ENCODE data around the gene SPC24.
"Not testable (repeated sequence)": the region's sequence is repeated elsewhere in the genome, so short reads cannot be mapped to it uniquely, and the experiment has no call there.

SPC24 gene

DNA sequence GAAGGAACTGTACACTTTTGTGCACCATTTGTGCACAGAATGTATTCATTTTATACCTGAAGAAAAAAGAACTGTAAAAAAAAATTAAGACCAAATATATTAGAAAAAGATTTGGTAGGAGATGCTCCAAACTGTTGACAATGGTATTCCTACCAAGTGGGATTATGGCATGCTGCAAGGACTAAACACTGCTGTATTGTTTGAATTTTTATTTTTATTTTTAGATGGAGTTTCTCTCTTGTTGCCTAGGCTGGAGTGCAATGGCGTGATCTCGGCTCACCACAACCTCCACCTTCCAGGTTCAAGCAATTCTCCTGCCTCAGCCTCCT, 4.8 kb upstream of the SPC24 start:
- not testable (repeated sequence) for DNase-seq

DNA sequence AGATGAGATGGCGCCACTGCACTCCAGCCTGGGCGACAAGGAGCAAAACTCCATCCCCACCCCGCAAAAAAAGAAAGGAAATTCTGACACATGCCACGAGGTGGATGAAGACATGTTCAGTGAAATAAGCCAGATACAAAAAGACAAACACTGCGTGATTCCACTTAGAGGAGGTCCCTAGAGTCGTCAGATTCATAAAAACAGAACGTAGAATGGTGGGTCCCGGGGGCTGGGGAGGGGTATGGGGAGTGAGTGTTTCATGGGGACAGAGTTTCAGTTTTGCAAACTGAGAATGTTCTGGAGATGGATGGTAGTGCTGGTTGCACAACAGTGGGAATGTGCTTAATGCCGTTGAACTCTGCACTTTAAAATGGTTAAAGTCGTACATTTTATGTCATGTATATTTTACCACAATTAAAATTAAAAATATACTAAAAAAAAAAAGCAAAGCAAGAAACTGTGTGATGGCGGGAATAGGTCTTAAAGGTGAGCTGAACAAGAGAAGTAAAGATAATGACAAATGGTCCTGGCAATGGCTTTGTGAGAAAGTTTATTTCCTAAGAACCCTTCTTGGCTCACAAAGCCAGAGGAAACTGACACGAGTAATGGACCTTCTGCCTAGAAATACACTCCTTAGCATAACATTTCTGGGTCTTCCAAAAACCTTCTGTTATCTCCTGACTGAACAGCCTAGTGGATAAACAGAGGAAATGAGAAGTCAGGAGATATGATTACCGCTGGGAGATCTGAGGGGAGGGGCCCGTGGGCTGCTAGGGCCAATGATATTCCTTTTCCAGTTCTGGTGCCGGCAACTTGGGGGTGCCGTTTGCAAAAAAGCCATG, 4.2 kb upstream of the SPC24 start:
- no peak for DNase-seq

- DNase-seq: no peak
These were observed 917 bp downstream of the SPC24 start for GRCh38 chr19:11154683-11155047.

DNA sequence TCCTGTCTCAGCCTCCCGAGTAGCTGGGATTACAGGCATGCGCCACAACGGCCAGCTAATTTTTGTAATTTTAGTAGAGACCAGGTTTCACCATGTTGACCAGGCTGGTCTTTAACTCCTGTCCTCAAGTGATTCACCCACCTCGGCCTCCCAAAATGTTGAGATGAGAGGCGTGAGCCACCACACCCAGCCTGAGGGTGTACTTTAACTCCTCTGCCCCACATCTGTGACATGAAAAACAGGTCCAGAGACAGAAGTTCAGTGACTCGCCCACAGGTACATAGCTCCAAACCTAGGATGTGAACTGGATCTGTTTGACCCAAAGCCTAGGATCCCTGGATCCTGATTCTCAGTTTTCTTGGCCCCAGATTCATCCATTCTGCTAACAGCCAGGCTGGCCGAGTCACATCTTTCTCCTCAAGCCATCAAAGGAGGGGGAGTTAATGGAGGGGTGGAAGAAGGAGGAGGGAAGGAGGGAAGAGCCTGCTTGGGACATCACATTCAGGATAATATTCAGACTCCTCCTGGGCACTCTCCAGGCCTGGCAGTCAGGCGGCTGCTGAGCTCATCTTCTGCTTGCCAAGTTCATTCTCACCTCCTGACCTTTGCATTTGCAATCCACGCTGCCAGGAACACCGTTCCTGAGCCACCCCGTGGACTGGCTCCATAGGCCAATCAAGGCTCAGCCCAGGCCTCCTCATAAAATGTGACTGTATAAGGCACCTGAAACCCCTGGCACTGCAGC, 3.1 kb downstream of the SPC24 start:
- no peak for DNase-seq

GRCh38 chr19:11151181-11151580, 4.4 kb downstream of the SPC24 start:
- DNase-seq: no peak

GRCh38 chr19:11148001-11148400, 7.6 kb downstream of the SPC24 start:
- no peak for DNase-seq

GRCh38 chr19:11145536-11145924, 10.1 kb downstream of the SPC24 start:
- DNase-seq: no peak

DNA sequence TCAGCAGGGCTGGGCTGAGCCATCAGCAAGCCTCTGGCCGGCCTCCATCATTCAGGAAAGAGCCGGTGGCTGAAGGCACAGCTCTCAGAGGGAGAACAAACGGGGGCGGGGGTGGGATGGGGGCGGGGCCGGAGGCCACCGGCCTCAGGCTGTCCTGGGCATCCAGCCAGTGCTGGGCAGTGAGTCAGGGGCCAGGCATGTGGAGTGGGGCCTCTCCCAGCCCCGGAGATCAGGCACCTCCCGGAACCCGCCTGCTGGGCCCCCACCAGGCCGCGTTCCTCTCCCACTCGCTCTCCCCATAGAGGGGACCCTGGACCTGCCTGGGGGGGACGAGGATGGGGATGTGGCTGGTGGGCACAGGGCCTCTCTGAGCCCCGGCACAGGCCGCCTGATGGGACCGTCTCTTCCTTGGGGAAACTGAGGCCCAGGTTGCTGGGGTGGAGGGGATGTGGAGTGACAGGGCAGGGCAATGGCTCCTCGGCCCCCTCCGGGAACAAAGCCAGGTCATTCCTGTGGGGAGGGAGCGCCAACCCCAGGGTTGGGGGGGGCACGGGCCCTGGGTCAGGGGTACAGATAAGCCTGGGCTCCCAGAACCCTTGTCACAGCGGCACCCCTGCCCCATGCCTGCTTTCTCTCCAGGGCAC, 12.9 kb downstream of the SPC24 start:
- DNase-seq: no peak

GRCh38 chr19:11141937-11142527, 13.6 kb downstream of the SPC24 start:
- no peak for DNase-seq

GRCh38 chr19:11140896-11141295, 14.7 kb downstream of the SPC24 start:
- no peak for DNase-seq

- DNase-seq: not testable (repeated sequence)
These were observed 15.5 kb downstream of the SPC24 start for GRCh38 chr19:11140023-11140538.

DNA sequence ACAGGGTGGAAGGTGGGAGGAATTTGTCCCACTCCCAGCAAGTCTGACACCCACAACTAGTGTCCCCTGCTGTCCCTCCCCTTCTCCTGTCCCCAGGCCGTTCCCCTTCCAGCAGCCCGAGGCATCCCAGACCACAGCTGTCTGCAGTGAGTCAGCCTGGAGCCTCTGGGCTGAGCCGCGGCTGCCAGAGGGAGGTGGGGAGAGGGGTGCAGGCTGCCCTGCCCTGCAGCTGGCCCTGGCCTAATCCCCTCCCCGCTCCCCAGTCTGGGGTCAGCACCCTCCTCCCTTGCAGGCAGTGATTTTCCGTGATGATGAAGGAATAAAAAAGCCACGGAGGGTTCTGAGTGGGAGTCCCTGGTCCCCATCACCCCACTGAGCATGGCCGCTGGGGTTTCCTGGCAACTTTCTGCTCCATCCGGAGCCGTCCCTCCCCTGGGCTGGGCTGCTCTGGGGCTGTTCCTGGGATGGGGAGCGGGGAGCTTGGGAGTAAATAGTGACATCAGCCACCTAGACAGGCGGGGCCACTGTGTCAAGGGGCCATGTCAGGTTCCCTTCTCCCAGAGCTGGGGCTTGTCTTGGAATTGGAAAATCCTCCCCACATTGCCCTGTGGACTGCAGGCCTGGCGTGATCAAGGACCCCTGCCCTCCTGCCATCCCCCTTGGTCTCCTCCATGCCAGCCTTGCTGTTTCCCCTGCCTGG, 16.8 kb downstream of the SPC24 start:
- DNase-seq: no peak

GRCh38 chr19:11137542-11138384, 17.8 kb downstream of the SPC24 start:
- peak; percentile 51 for DNase-seq

DNA sequence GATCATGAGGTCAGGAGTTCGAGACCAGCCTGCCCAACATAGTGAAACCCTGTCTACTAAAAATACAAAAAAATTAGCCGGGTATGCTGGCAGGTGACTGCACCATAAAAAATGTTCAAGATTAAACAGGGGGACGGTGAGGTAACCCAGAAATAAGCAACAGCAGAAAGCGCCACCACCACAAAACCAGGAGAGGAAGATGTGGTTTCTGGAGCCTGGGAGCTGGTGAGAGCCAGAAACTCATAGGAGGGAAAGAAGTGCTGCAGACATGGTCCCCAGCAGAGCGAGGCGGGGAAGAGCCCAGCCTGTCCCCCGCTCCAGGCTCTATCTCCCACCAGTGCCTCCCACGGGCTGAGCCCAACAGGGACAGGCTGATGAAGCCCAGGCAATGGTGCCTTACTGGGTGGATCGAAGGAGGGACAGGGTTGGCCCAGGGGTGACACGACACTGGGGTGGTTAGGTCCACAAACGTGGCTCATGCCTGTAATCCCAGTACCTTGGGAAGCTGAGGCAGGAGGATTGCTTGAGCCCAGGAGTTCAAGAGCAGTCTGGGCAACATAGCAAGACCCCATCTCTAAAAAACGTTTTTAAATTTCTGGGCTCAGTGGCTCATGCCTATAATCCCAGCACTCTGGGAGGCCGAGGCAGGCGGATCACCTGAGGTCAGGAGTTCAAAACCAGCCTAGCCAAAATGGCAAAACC, 19.0 kb downstream of the SPC24 start:
- no peak for DNase-seq

DNA sequence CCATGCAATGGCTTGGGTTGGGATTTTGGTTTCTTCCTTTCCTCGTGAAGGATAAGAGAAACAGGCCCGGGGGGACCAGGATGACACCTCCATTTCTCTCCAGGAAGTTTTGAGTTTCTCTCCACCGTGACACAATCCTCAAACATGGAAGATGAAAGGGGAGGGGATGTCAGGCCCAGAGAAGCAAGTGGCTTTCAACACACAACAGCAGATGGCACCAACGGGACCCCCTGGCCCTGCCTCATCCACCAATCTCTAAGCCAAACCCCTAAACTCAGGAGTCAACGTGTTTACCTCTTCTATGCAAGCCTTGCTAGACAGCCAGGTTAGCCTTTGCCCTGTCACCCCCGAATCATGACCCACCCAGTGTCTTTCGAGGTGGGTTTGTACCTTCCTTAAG, 24.1 kb downstream of the SPC24 start:
- no peak for DNase-seq

DNA sequence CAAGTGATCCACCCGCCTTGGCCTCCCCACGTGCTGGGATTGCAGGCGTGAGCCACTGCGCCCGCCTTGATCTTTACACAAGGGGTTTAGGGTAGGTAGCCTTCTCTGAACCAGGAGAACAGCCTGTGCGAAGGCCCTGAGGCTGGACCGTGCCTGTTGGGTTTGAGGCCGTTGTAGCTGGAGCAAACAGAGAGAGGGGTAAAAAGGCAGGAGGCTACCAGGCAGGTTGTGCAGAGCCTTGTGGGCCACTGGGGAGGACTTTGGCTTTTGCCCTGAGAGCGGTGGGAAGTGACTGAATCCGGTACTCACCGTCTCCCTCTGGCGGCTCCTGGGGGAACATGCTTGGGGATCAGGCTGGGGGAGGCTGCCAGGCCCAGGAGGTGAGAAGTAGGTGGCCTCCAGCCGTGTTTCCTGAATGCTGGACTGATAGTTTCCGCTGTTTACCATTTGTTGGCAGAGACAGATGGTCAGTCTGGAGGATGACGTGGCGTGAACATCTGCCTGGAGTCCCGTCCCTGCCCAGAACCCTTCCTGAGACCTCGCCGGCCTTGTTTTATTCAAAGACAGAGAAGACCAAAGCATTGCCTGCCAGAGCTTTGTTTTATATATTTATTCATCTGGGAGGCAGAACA, 24.6 kb downstream of the SPC24 start:
- peak; percentile 72 for DNase-seq

DNA sequence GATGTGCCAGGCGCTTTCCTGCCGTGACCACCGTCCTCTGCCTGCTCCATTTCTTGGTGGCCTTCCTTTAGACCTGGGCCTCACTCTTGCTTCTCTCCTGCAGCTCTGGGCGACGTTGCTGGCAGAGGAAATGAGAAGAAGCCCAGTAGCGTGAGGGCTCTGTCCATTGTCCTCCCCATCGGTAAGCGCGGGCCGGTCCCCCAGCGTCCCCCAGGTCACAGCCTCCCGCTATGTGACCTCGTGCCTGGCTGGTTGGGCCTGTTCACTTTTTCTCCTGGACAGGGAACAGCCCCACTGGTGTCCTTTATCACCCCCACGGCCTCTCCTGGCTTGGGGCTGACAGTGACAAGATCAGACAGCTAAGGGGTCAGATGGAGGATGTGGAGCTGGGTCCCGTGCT, 27.7 kb downstream of the SPC24 start:
- DNase-seq: no peak

DNA sequence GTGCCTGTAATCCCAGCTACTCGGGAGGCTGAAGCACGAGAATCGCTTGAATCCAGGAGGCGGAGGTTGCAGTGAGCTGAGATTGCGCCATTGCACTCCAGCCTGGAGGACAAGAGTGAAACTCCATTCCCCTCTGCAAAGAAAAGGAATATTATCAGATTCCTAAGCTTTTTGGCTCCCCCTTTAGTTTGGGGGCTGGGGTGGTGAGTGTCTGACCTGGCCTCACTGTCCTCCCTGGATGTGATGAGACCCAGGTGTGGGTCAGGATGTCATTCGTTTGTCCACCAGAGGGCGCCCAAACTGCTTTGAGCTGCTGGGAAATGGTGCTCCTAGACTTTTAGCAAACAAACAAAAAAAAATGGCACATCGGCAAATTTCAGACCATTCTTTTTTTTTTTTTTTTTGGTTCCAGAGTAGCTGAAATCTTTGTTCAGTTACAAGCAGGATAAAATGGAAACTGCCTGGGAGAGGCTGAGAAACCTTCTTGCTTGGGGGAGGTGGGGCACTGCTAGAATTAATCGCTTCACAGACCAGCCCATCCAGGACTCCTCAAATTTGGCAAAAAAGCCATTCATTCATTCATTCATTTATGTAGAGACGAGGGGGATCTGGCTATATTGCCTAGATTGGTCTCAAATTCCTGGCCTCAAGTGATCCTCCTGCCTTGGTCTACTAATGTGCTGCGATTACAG, 29.4 kb downstream of the SPC24 start:
- peak; percentile 71 for DNase-seq

GRCh38 chr19:11124157-11124556, 31.4 kb downstream of the SPC24 start:
- not testable (repeated sequence) for DNase-seq

DNA sequence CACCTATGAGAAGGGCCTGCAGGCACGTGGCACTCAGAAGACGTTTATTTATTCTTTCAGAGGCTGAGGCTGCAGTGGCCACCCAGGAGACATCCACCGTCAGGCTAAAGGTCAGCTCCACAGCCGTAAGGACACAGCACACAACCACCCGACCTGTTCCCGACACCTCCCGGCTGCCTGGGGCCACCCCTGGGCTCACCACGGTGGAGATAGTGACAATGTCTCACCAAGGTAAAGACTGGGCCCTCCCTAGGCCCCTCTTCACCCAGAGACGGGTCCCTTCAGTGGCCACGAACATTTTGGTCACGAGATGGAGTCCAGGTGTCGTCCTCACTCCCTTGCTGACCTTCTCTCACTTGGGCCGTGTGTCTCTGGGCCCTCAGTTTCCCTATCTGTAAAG, 32.5 kb downstream of the SPC24 start:
- no peak for DNase-seq

All from CD4-positive, alpha-beta T cell treated with Interleukin-15 for 1 hour (primary cell).